Breast epithelium (tissue), 4 donors: ENCODE data around the gene TRIM25. TPM values are rescaled to one million over a fixed set of nuclear protein-coding genes. Genes with fewer than 3 reads are reported as not detected.

Experiments
- DNase-seq, 2 donors: peaks; one replicate each; pipeline ENCODE4 v3.0.0-alpha.2; 2019; ENCODE audit warnings: low spot score in 2 of 2
- H3K27ac ChIP-seq, 2 donors: fragments of 200-600 bp; sonication (generic) in 1 of 2; one replicate each; pipeline ENCODE4 v1.5.1; 2016 to 2019; ENCODE audit warnings: mild to moderate bottlenecking in 1 of 2
- H3K27me3 ChIP-seq, 2 donors: fragments of 200-600 bp; sonication (generic) in 1 of 2; one replicate each; pipeline versions ENCODE4 v1.5.1 to v1.6.0; 2017 to 2019; ENCODE audit warnings: control low read depth in 1 of 2, mild to moderate bottlenecking in 1 of 2
- H3K36me3 ChIP-seq: fragments of 200-600 bp; one replicate; pipeline ENCODE4 v1.5.1; 2019
- H3K4me1 ChIP-seq, 2 donors: fragments of 200-600 bp; sonication (generic); one replicate each; pipeline ENCODE4 v1.5.1; 2016 to 2019; ENCODE audit warnings: control low read depth in 1 of 2
- H3K4me3 ChIP-seq, 3 donors: fragments of 200-600 bp; sonication (generic); 1 replicate in 2 of 3; 2 replicates in 1 of 3; pipeline ENCODE4 v1.5.1; 2016 to 2019; ENCODE audit warnings: mild to moderate bottlenecking in 3 of 3, moderate library complexity in 2 of 3
- H3K9me3 ChIP-seq, 2 donors: fragments of 200-600 bp; sonication (generic) in 1 of 2; one replicate each; pipeline ENCODE4 v1.5.1; 2016 to 2019; ENCODE audit warnings: control low read depth in 1 of 2
- CTCF ChIP-seq, 3 donors: fragments of 450-650 bp; IDR thresholded peaks; one replicate each; pipeline ENCODE4 v1.5.1; 2016 to 2017; ENCODE audit warnings: antibody characterized with exemption in 3 of 3, mild to moderate bottlenecking in 3 of 3, moderate library complexity in 3 of 3
- POLR2A ChIP-seq: fragments of 450-650 bp; IDR thresholded peaks from one replicate; pipeline ENCODE4 v1.6.1; 2016; ENCODE audit warnings: antibody characterized with exemption, mild to moderate bottlenecking, moderate library complexity
- POLR2AphosphoS5 ChIP-seq, 3 donors: sonication (generic); formaldehyde crosslinking; IDR thresholded peaks; one replicate each; pipeline ENCODE4 v1.6.1; 2017; ENCODE audit warnings: antibody characterized with exemption in 3 of 3
- intact Hi-C: fragments of 100-400 bp; cut with DNase I; formaldehyde crosslinking; loops from one replicate; pipeline ENCODE4 v1.15.1; 2023; ENCODE audit warnings: low total_unique reads
- total RNA-seq, 3 donors: library from RNA; depleted of rRNA; stranded (reverse); fragments of >200 nt; gene quantifications; one replicate each; pipeline ENCODE4 v1.1.0, GENCODE V29; 2016

Gene TRIM25
- total RNA-seq, 3 donors from 2014 or later: 29.9 to 61.0 (median 37.1) TPM

GRCh38 chr17:56894859-56895455 is 18.9 kb downstream of the TRIM25 start:
- intact Hi-C loops: no loop called here
- Histone ChIP-seq H3K36me3 (peaks cover 17% of the 10 kb centered on the region), H3K4me3 (no peak overlapping the region), H3K27ac (no peak overlapping the region), H3K27me3 (no peaks in the 10 kb centered on the region), H3K4me1 (no peaks in the 10 kb centered on the region), H3K9me3 (no peaks in the 10 kb centered on the region)
- TF ChIP-seq CTCF (IDR thresholded peaks at IDR 0.05): no peak
- no peak for TF ChIP-seq POLR2A
- no peak for TF ChIP-seq POLR2AphosphoS5 (IDR thresholded peaks at IDR 0.05)
- DNase-seq: no peak

GRCh38 chr17:56893503-56893902 is 20.3 kb downstream of the TRIM25 start:
- Histone ChIP-seq H3K9me3 (peaks cover 0 to under 1% of the 10 kb centered on the region in 2 donors), H3K36me3 (peaks cover 17% of the 10 kb centered on the region), H3K4me1 (no peaks in the 10 kb centered on the region), H3K4me3 (no peak overlapping the region), H3K27me3 (no peaks in the 10 kb centered on the region), H3K27ac (no peak overlapping the region)
- TF ChIP-seq POLR2A: no peak
- TF ChIP-seq POLR2AphosphoS5 (IDR thresholded peaks at IDR 0.05): no peak
- no peak for TF ChIP-seq CTCF (IDR thresholded peaks at IDR 0.05)
- intact Hi-C loops: no loop called here
- DNase-seq: no peak

GRCh38 chr17:56892333-56892732 is 21.5 kb downstream of the TRIM25 start:
- Histone ChIP-seq H3K4me1 (no peaks in the 10 kb centered on the region), H3K36me3 (peaks cover 17% of the 10 kb centered on the region), H3K9me3 (peaks cover 7 to 9% of the 10 kb centered on the region in 2 donors), H3K27ac (no peak overlapping the region), H3K4me3 (no peak overlapping the region), H3K27me3 (no peaks in the 10 kb centered on the region)
- no peak for DNase-seq
- TF ChIP-seq POLR2A (no peak), CTCF (IDR thresholded peaks at IDR 0.05) (no peak), POLR2AphosphoS5 (IDR thresholded peaks at IDR 0.05) (no peak)
- intact Hi-C loops: no loop called here

GRCh38 chr17:56891751-56892150 is 22.1 kb downstream of the TRIM25 start:
- peaks cover 7 to 9% of the 10 kb centered on the region in 2 donors for H3K9me3 ChIP-seq
- intact Hi-C loops: no loop called here
- no peaks in the 10 kb centered on the region for H3K27me3 ChIP-seq
- H3K36me3 ChIP-seq: peaks cover 17% of the 10 kb centered on the region
- H3K4me1 ChIP-seq: no peaks in the 10 kb centered on the region
- TF ChIP-seq CTCF (IDR thresholded peaks at IDR 0.05) (peak in 2 of 3 donors; percentile 10 to 28), POLR2A (no peak)
- no peak overlapping the region for H3K27ac ChIP-seq
- DNase-seq: no peak
- no peak overlapping the region for H3K4me3 ChIP-seq

- Histone ChIP-seq H3K4me1 (no peaks in the 10 kb centered on the region), H3K36me3 (peaks cover 17% of the 10 kb centered on the region), H3K4me3 (no peak overlapping the region), H3K27me3 (no peaks in the 10 kb centered on the region), H3K9me3 (peaks cover 7 to 9% of the 10 kb centered on the region in 2 donors), H3K27ac (no peak overlapping the region)
- TF ChIP-seq POLR2AphosphoS5 (IDR thresholded peaks at IDR 0.05): no peak
- no peak for TF ChIP-seq POLR2A
- no peak for TF ChIP-seq CTCF (IDR thresholded peaks at IDR 0.05)
- intact Hi-C loops: no loop called here
- DNase-seq: no peak
Observed at GRCh38 chr17:56890906-56891674, 22.8 kb downstream of the TRIM25 start.
